GM23338 (cell line): ENCODE results near the gene SIPA1. TPM values are rescaled to one million over a fixed set of nuclear protein-coding genes. Genes with fewer than 3 reads are reported as not detected.

Experiments
- ATAC-seq: fragments of 200-7000 bp; cut with Tn5 transposase; 3 replicates; pipeline ENCODE4 v1.9.1; 2020
- DNase-seq: peaks from one replicate; pipeline ENCODE4 v3.0.0-alpha.2; 2015; ENCODE audit warnings: low spot score
- H2AFZ ChIP-seq: fragments of 200-600 bp; sonication (generic); 2 replicates; pipeline ENCODE4 v1.8.0; 2016; ENCODE audit warnings: antibody characterized with exemption, mild to moderate bottlenecking, moderate library complexity
- H3F3A ChIP-seq: fragments of 200-600 bp; sonication (generic); replicated peaks from 2 replicates; pipeline ENCODE4 v1.8.0; 2017; ENCODE audit warnings: antibody characterized with exemption, mixed run types, low read depth
- H3K27ac ChIP-seq: fragments of 200-600 bp; sonication (generic); 2 replicates; pipeline ENCODE4 v1.6.1; 2016; ENCODE audit warnings: low read depth
- H3K27me3 ChIP-seq: fragments of 200-600 bp; sonication (generic); 2 replicates; pipeline ENCODE4 v1.8.0; 2016; ENCODE audit warnings: mild to moderate bottlenecking, mixed run types, moderate library complexity; ENCODE audit not compliant: insufficient read depth
- H3K36me3 ChIP-seq: fragments of 200-600 bp; sonication (generic); 2 replicates; pipeline ENCODE4 v1.8.0; 2016; ENCODE audit warnings: mild to moderate bottlenecking; ENCODE audit not compliant: insufficient read depth
- H3K4me1 ChIP-seq: fragments of 200-600 bp; sonication (generic); 2 replicates; pipeline ENCODE4 v1.8.0; 2016; ENCODE audit warnings: mild to moderate bottlenecking, moderate library complexity; ENCODE audit not compliant: insufficient read depth
- H3K4me2 ChIP-seq: fragments of 200-600 bp; sonication (generic); 2 replicates; pipeline ENCODE4 v1.7.1; 2017; ENCODE audit warnings: mixed run types
- H3K4me3 ChIP-seq: fragments of 200-600 bp; sonication (generic); 2 replicates; pipeline ENCODE4 v1.6.1; 2016; ENCODE audit warnings: mixed run types
- H3K79me2 ChIP-seq: fragments of 200-600 bp; sonication (generic); replicated peaks from 2 replicates; pipeline ENCODE4 v1.8.0; 2017; ENCODE audit warnings: mild to moderate bottlenecking; ENCODE audit not compliant: insufficient read depth
- H3K9me2 ChIP-seq: fragments of 200-600 bp; sonication (generic); 2 replicates; pipeline ENCODE4 v1.8.0; 2017; ENCODE audit not compliant: insufficient read depth
- H4K20me1 ChIP-seq: fragments of 200-600 bp; sonication (generic); replicated peaks from 2 replicates; pipeline ENCODE4 v1.8.0; 2017; ENCODE audit warnings: mild to moderate bottlenecking; ENCODE audit not compliant: insufficient read depth
- H3K27ac Mint-ChIP-seq: 2 replicates; pipeline ENCODE4 v1.8.0; 2020; ENCODE audit warnings: inconsistent platforms, mild to moderate bottlenecking, moderate library complexity, mixed read lengths
- H3K27me3 Mint-ChIP-seq: 3 replicates; pipeline ENCODE4 v1.8.0; 2022; ENCODE audit warnings: low read depth, mild to moderate bottlenecking, moderate library complexity, mixed read lengths, inconsistent platforms; ENCODE audit not compliant: insufficient read depth, poor library complexity
- H3K36me3 Mint-ChIP-seq: 3 replicates; pipeline ENCODE4 v1.8.0; 2021; ENCODE audit warnings: low read depth, mild to moderate bottlenecking, inconsistent platforms, moderate library complexity, mixed read lengths
- H3K4me1 Mint-ChIP-seq: 3 replicates; pipeline ENCODE4 v1.8.0; 2020; ENCODE audit warnings: mild to moderate bottlenecking, inconsistent platforms, mixed read lengths
- H3K4me3 Mint-ChIP-seq: 3 replicates; pipeline ENCODE4 v1.8.0; 2021; ENCODE audit warnings: moderate library complexity, mild to moderate bottlenecking, inconsistent platforms, mixed read lengths
- H3K9me3 Mint-ChIP-seq: 3 replicates; pipeline ENCODE4 v1.8.0; 2020; ENCODE audit warnings: moderate library complexity, mild to moderate bottlenecking, inconsistent platforms, mixed read lengths
- CREB1 ChIP-seq: fragments of 250-450 bp; sonication (Bioruptor Pico); IDR thresholded peaks from 2 replicates; pipeline ENCODE4 v1.5.0; 2020; ENCODE audit warnings: low read depth, mild to moderate bottlenecking, moderate library complexity
- EZH2 ChIP-seq: fragments of 200-600 bp; sonication (generic); IDR thresholded peaks from one replicate; pipeline ENCODE4 v1.8.0; 2017; ENCODE audit warnings: antibody characterized with exemption, mild to moderate bottlenecking, low read depth; ENCODE audit not compliant: unreplicated experiment
- EZH2phosphoT487 ChIP-seq: fragments of 200-600 bp; sonication (generic); IDR thresholded peaks from one replicate; pipeline ENCODE4 v1.8.1; 2018; ENCODE audit warnings: antibody characterized with exemption; ENCODE audit not compliant: unreplicated experiment
- JUNB ChIP-seq: IDR thresholded peaks from one replicate; pipeline ENCODE4 v1.6.1; 2016; ENCODE audit warnings: antibody characterized with exemption; ENCODE audit not compliant: unreplicated experiment
- NANOG ChIP-seq: IDR thresholded peaks from 2 replicates; pipeline ENCODE4 v1.6.1; 2016; ENCODE audit warnings: antibody characterized with exemption, borderline replicate concordance
- POLR2AphosphoS5 ChIP-seq: IDR thresholded peaks from 2 replicates; pipeline ENCODE4 v1.6.1; 2016; ENCODE audit warnings: antibody characterized with exemption, low read depth
- STAT1 ChIP-seq: IDR thresholded peaks from one replicate; pipeline ENCODE4 v1.6.1; 2016; ENCODE audit warnings: antibody characterized with exemption; ENCODE audit not compliant: unreplicated experiment
- ZNF114 ChIP-seq: fragments of 250-450 bp; sonication (Bioruptor Pico); IDR thresholded peaks from 2 replicates; pipeline ENCODE4 v1.5.0; 2020; ENCODE audit warnings: mild to moderate bottlenecking, moderate library complexity
- ZNF331 ChIP-seq: fragments of 250-450 bp; sonication (Bioruptor Pico); IDR thresholded peaks from 2 replicates; pipeline ENCODE4 v1.5.0; 2020; ENCODE audit warnings: low read depth, mild to moderate bottlenecking, moderate library complexity
- polyA plus RNA-seq: library from polyadenylated mRNA; unstranded; fragments of >200 nt; fragmentation: Nextera tagmentation; extraction: Ambion mirVana; gene quantifications from 2 replicates; pipeline ENCODE4 v1.2.1, GENCODE V29; 2016
- total RNA-seq: library from RNA; depleted of rRNA; stranded (reverse); fragments of >200 nt; shearing (Covaris generic); gene quantifications from 2 replicates; pipeline ENCODE4 v1.2.3, GENCODE V29; 2014
- TF ChIP-seq, protein P1 (sequence below): IDR thresholded peaks from 2 replicates; pipeline ENCODE4 v1.6.1; 2016; ENCODE audit warnings: antibody characterized with exemption
- TF ChIP-seq, protein P2 (sequence below), 2 experiments: fragments of 200-600 bp in 1 of 2; sonication (generic) in 1 of 2; conservative IDR thresholded peaks; 2 replicates each; pipeline versions ENCODE4 v1.5.1 to v1.6.1; 2016 to 2017; ENCODE audit warnings: antibody characterized with exemption in 2 of 2, low read depth in 2 of 2, mild to moderate bottlenecking in 2 of 2, moderate library complexity in 1 of 2
- TF ChIP-seq, protein P3 (sequence below): IDR thresholded peaks from one replicate; pipeline ENCODE4 v1.6.1; 2018; ENCODE audit warnings: antibody characterized with exemption; ENCODE audit not compliant: unreplicated experiment

SIPA1 gene
- total and polyA plus RNA-seq, 2 experiments from 2014 or later: 50.1 to 54.6 TPM

DNA sequence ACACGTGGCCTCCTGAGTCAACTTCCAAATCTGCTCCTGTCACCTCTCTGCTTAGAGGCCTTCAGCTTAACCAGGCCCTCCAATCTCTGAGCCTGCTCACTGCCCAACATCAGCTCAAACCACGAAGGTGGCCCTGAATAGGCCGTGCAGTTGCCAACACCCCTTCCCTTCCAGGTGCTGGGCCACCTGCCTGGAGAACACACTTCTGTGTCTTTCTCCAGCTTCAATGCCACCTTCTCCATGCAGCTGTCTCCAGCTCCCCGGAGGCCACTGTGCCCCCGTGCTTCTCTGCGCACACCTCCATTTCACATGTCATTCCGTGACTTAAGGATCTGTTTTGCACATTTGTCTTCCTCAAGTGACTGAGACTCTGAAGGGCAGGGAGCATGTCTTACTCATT lies 19.5 kb downstream of the SIPA1 start (continued):
- TF ChIP-seq, protein P1, sequence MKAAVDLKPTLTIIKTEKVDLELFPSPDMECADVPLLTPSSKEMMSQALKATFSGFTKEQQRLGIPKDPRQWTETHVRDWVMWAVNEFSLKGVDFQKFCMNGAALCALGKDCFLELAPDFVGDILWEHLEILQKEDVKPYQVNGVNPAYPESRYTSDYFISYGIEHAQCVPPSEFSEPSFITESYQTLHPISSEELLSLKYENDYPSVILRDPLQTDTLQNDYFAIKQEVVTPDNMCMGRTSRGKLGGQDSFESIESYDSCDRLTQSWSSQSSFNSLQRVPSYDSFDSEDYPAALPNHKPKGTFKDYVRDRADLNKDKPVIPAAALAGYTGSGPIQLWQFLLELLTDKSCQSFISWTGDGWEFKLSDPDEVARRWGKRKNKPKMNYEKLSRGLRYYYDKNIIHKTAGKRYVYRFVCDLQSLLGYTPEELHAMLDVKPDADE: no peak
- no peak for TF ChIP-seq ZNF331 (CRISPR knock-in tag)

DNA sequence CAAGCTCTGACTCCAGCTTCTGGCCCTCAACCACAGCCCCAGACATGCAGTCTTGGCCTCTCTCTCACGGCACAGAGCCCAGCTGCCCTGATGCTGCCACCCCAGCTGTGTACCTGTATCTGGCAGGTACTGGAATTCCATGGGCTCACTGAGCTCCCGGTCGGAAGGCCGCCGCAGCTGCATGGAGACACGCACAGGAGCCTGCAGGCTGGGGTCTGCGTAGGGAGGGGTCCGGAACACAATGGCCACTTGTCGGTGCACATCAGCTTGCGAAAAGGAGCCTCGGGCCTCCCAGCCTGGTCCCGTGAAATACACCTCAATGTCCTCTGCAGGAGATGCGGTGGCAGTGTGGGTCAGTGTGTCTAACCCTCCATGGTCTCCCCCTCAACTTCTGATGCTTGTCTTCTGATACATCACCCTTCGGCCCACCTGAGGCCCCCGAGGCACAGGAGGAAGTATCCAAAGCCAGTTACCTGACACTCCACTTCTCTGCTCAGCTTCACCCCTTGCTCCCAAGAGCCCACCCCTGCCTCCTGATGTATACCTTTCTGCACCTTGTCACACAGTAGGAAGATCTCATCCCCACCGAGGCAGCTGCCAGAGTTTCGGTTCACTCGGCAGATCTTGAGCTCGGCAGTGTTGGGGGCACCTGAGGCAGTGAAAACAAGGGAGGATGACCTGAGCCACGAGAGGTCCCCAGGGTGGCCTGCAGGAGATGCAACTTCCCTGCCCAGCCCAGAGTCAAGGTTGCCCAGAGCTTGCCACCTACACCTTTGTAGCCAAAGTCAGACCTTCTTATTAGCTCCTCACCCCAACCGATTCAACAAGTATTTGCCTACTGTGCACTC lies 20.5 kb downstream of the SIPA1 start:
- peaks cover 9% of the 10 kb centered on the region for H3F3A ChIP-seq
- no peak overlapping the region for H3K4me3 Mint-ChIP-seq
- H3K36me3 ChIP-seq: peaks cover 20% of the 10 kb centered on the region; the same call in 1 of the 2 replicates
- H3K27me3 ChIP-seq: no peaks in the 10 kb centered on the region
- DNase-seq: no peak
- peaks cover 5% of the 10 kb centered on the region; the same call in 1 of the 2 replicates for H4K20me1 ChIP-seq
- H3K4me2 ChIP-seq: no peak overlapping the region
- no peaks in the 10 kb centered on the region for H3K9me3 Mint-ChIP-seq
- H3K36me3 Mint-ChIP-seq: peaks cover 68% of the 10 kb centered on the region
- peaks cover 4% of the 10 kb centered on the region for H3K4me1 Mint-ChIP-seq
- H3K27ac Mint-ChIP-seq: no peak overlapping the region
- H3K27me3 Mint-ChIP-seq: peaks cover 7% of the 10 kb centered on the region
- H3K27ac ChIP-seq: no peak overlapping the region
- H3K4me3 ChIP-seq: no peak overlapping the region
- peaks cover 4% of the 10 kb centered on the region for H3K4me1 ChIP-seq
- H2AFZ ChIP-seq: no peak overlapping the region
- H3K79me2 ChIP-seq: peaks cover 14% of the 10 kb centered on the region
- no peak for ATAC-seq
- H3K9me2 ChIP-seq: no peaks in the 10 kb centered on the region
- TF ChIP-seq, protein P1: no peak
- TF ChIP-seq EZH2phosphoT487 (no peak), POLR2AphosphoS5 (no peak), NANOG (no peak), STAT1 (no peak), EZH2 (no peak), ZNF114 (no peak), ZNF331 (CRISPR knock-in tag) (no peak), JUNB (no peak), CREB1 (CRISPR knock-in tag) (no peak)
- TF ChIP-seq, protein P2, sequence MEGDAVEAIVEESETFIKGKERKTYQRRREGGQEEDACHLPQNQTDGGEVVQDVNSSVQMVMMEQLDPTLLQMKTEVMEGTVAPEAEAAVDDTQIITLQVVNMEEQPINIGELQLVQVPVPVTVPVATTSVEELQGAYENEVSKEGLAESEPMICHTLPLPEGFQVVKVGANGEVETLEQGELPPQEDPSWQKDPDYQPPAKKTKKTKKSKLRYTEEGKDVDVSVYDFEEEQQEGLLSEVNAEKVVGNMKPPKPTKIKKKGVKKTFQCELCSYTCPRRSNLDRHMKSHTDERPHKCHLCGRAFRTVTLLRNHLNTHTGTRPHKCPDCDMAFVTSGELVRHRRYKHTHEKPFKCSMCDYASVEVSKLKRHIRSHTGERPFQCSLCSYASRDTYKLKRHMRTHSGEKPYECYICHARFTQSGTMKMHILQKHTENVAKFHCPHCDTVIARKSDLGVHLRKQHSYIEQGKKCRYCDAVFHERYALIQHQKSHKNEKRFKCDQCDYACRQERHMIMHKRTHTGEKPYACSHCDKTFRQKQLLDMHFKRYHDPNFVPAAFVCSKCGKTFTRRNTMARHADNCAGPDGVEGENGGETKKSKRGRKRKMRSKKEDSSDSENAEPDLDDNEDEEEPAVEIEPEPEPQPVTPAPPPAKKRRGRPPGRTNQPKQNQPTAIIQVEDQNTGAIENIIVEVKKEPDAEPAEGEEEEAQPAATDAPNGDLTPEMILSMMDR (conservative IDR thresholded peaks at IDR 0.05; ENCODE audit: low read depth in 2 of 2): no peak
- TF ChIP-seq, protein P3, sequence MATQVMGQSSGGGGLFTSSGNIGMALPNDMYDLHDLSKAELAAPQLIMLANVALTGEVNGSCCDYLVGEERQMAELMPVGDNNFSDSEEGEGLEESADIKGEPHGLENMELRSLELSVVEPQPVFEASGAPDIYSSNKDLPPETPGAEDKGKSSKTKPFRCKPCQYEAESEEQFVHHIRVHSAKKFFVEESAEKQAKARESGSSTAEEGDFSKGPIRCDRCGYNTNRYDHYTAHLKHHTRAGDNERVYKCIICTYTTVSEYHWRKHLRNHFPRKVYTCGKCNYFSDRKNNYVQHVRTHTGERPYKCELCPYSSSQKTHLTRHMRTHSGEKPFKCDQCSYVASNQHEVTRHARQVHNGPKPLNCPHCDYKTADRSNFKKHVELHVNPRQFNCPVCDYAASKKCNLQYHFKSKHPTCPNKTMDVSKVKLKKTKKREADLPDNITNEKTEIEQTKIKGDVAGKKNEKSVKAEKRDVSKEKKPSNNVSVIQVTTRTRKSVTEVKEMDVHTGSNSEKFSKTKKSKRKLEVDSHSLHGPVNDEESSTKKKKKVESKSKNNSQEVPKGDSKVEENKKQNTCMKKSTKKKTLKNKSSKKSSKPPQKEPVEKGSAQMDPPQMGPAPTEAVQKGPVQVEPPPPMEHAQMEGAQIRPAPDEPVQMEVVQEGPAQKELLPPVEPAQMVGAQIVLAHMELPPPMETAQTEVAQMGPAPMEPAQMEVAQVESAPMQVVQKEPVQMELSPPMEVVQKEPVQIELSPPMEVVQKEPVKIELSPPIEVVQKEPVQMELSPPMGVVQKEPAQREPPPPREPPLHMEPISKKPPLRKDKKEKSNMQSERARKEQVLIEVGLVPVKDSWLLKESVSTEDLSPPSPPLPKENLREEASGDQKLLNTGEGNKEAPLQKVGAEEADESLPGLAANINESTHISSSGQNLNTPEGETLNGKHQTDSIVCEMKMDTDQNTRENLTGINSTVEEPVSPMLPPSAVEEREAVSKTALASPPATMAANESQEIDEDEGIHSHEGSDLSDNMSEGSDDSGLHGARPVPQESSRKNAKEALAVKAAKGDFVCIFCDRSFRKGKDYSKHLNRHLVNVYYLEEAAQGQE: no peak
